GM23338 (cell line): ENCODE results near the gene CACNA2D3. TPM values are rescaled to one million over a fixed set of nuclear protein-coding genes. Genes with fewer than 3 reads are reported as not detected.

ENCODE experiments used
- ATAC-seq: fragments of 200-7000 bp; cut with Tn5 transposase; 3 replicates; pipeline ENCODE4 v1.9.1; 2020
- DNase-seq: peaks from one replicate; pipeline ENCODE4 v3.0.0-alpha.2; 2015; ENCODE audit warnings: low spot score
- H2AFZ ChIP-seq: fragments of 200-600 bp; sonication (generic); 2 replicates; pipeline ENCODE4 v1.8.0; 2016; ENCODE audit warnings: antibody characterized with exemption, mild to moderate bottlenecking, moderate library complexity
- H3F3A ChIP-seq: fragments of 200-600 bp; sonication (generic); replicated peaks from 2 replicates; pipeline ENCODE4 v1.8.0; 2017; ENCODE audit warnings: antibody characterized with exemption, mixed run types, low read depth
- H3K27ac ChIP-seq: fragments of 200-600 bp; sonication (generic); 2 replicates; pipeline ENCODE4 v1.6.1; 2016; ENCODE audit warnings: low read depth
- H3K27me3 ChIP-seq: fragments of 200-600 bp; sonication (generic); 2 replicates; pipeline ENCODE4 v1.8.0; 2016; ENCODE audit warnings: mild to moderate bottlenecking, mixed run types, moderate library complexity; ENCODE audit not compliant: insufficient read depth
- H3K36me3 ChIP-seq: fragments of 200-600 bp; sonication (generic); 2 replicates; pipeline ENCODE4 v1.8.0; 2016; ENCODE audit warnings: mild to moderate bottlenecking; ENCODE audit not compliant: insufficient read depth
- H3K4me1 ChIP-seq: fragments of 200-600 bp; sonication (generic); 2 replicates; pipeline ENCODE4 v1.8.0; 2016; ENCODE audit warnings: mild to moderate bottlenecking, moderate library complexity; ENCODE audit not compliant: insufficient read depth
- H3K4me2 ChIP-seq: fragments of 200-600 bp; sonication (generic); 2 replicates; pipeline ENCODE4 v1.7.1; 2017; ENCODE audit warnings: mixed run types
- H3K4me3 ChIP-seq: fragments of 200-600 bp; sonication (generic); 2 replicates; pipeline ENCODE4 v1.6.1; 2016; ENCODE audit warnings: mixed run types
- H3K79me2 ChIP-seq: fragments of 200-600 bp; sonication (generic); replicated peaks from 2 replicates; pipeline ENCODE4 v1.8.0; 2017; ENCODE audit warnings: mild to moderate bottlenecking; ENCODE audit not compliant: insufficient read depth
- H3K9me2 ChIP-seq: fragments of 200-600 bp; sonication (generic); 2 replicates; pipeline ENCODE4 v1.8.0; 2017; ENCODE audit not compliant: insufficient read depth
- H4K20me1 ChIP-seq: fragments of 200-600 bp; sonication (generic); replicated peaks from 2 replicates; pipeline ENCODE4 v1.8.0; 2017; ENCODE audit warnings: mild to moderate bottlenecking; ENCODE audit not compliant: insufficient read depth
- H3K27ac Mint-ChIP-seq: 2 replicates; pipeline ENCODE4 v1.8.0; 2020; ENCODE audit warnings: inconsistent platforms, mild to moderate bottlenecking, moderate library complexity, mixed read lengths
- H3K27me3 Mint-ChIP-seq: 3 replicates; pipeline ENCODE4 v1.8.0; 2022; ENCODE audit warnings: low read depth, mild to moderate bottlenecking, moderate library complexity, mixed read lengths, inconsistent platforms; ENCODE audit not compliant: insufficient read depth, poor library complexity
- H3K36me3 Mint-ChIP-seq: 3 replicates; pipeline ENCODE4 v1.8.0; 2021; ENCODE audit warnings: low read depth, mild to moderate bottlenecking, inconsistent platforms, moderate library complexity, mixed read lengths
- H3K4me1 Mint-ChIP-seq: 3 replicates; pipeline ENCODE4 v1.8.0; 2020; ENCODE audit warnings: mild to moderate bottlenecking, inconsistent platforms, mixed read lengths
- H3K4me3 Mint-ChIP-seq: 3 replicates; pipeline ENCODE4 v1.8.0; 2021; ENCODE audit warnings: moderate library complexity, mild to moderate bottlenecking, inconsistent platforms, mixed read lengths
- H3K9me3 Mint-ChIP-seq: 3 replicates; pipeline ENCODE4 v1.8.0; 2020; ENCODE audit warnings: moderate library complexity, mild to moderate bottlenecking, inconsistent platforms, mixed read lengths
- JUNB ChIP-seq: IDR thresholded peaks from one replicate; pipeline ENCODE4 v1.6.1; 2016; ENCODE audit warnings: antibody characterized with exemption; ENCODE audit not compliant: unreplicated experiment
- POLR2AphosphoS5 ChIP-seq: IDR thresholded peaks from 2 replicates; pipeline ENCODE4 v1.6.1; 2016; ENCODE audit warnings: antibody characterized with exemption, low read depth
- STAT1 ChIP-seq: IDR thresholded peaks from one replicate; pipeline ENCODE4 v1.6.1; 2016; ENCODE audit warnings: antibody characterized with exemption; ENCODE audit not compliant: unreplicated experiment
- ZNF114 ChIP-seq: fragments of 250-450 bp; sonication (Bioruptor Pico); IDR thresholded peaks from 2 replicates; pipeline ENCODE4 v1.5.0; 2020; ENCODE audit warnings: mild to moderate bottlenecking, moderate library complexity
- polyA plus RNA-seq: library from polyadenylated mRNA; unstranded; fragments of >200 nt; fragmentation: Nextera tagmentation; extraction: Ambion mirVana; gene quantifications from 2 replicates; pipeline ENCODE4 v1.2.1, GENCODE V29; 2016
- total RNA-seq: library from RNA; depleted of rRNA; stranded (reverse); fragments of >200 nt; shearing (Covaris generic); gene quantifications from 2 replicates; pipeline ENCODE4 v1.2.3, GENCODE V29; 2014
- TF ChIP-seq, protein P1 (sequence below), 2 experiments: fragments of 200-600 bp in 1 of 2; sonication (generic) in 1 of 2; conservative IDR thresholded peaks; 2 replicates each; pipeline versions ENCODE4 v1.5.1 to v1.6.1; 2016 to 2017; ENCODE audit warnings: antibody characterized with exemption in 2 of 2, low read depth in 2 of 2, mild to moderate bottlenecking in 2 of 2, moderate library complexity in 1 of 2
- TF ChIP-seq, protein P2 (sequence below): IDR thresholded peaks from 2 replicates; pipeline ENCODE4 v1.6.1; 2016; ENCODE audit warnings: antibody characterized with exemption
- TF ChIP-seq, protein P3 (sequence below): fragments of 250-450 bp; sonication (Bioruptor Pico); IDR thresholded peaks from 2 replicates; pipeline ENCODE4 v1.5.0; 2020; ENCODE audit warnings: mild to moderate bottlenecking, moderate library complexity

The CACNA2D3 gene
- total and polyA plus RNA-seq, 2 experiments from 2014 or later, result 2.2 to 2.3 TPM

DNA sequence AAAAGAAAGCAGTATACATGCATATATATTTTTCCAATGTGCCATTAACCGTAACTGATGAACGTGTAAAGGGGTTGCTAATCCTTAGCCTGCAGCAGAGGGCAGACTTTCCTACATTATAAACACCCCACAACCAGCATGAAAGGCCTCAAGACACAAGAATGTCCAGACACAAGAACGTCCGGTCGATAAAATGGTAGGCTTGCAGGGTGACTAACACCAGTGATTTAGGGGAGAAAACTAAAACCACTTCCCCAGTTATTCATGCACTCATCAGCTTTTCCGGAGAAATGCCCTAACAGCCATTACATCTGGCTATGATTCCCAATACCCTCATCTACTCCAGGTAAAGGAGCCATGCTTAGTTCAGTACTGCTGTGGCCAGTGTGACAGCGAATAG, 748.1 kb downstream of the CACNA2D3 start:
- no peaks in the 10 kb centered on the region for H3K4me1 ChIP-seq
- H3K27ac Mint-ChIP-seq, result no peak overlapping the region
- H3K27ac ChIP-seq, result no peak overlapping the region
- H3K4me3 Mint-ChIP-seq, result no peak overlapping the region
- peaks cover 20% of the 10 kb centered on the region for H3K4me1 Mint-ChIP-seq
- TF ChIP-seq, protein P1, sequence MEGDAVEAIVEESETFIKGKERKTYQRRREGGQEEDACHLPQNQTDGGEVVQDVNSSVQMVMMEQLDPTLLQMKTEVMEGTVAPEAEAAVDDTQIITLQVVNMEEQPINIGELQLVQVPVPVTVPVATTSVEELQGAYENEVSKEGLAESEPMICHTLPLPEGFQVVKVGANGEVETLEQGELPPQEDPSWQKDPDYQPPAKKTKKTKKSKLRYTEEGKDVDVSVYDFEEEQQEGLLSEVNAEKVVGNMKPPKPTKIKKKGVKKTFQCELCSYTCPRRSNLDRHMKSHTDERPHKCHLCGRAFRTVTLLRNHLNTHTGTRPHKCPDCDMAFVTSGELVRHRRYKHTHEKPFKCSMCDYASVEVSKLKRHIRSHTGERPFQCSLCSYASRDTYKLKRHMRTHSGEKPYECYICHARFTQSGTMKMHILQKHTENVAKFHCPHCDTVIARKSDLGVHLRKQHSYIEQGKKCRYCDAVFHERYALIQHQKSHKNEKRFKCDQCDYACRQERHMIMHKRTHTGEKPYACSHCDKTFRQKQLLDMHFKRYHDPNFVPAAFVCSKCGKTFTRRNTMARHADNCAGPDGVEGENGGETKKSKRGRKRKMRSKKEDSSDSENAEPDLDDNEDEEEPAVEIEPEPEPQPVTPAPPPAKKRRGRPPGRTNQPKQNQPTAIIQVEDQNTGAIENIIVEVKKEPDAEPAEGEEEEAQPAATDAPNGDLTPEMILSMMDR (conservative IDR thresholded peaks at IDR 0.05; ENCODE audit: low read depth in 2 of 2), result peak; percentile 33 to 54
- TF ChIP-seq ZNF114, result no peak
- no peak overlapping the region for H3K4me3 ChIP-seq
- H3K36me3 Mint-ChIP-seq, result no peaks in the 10 kb centered on the region; the same call in 2 of the 3 replicates
- ATAC-seq (peak; percentile 53), DNase-seq (peak; percentile 35)
- no peak overlapping the region for H2AFZ ChIP-seq
- no peaks in the 10 kb centered on the region for H3K9me2 ChIP-seq
- H3K9me3 Mint-ChIP-seq, result no peaks in the 10 kb centered on the region
- no peaks in the 10 kb centered on the region for H3K36me3 ChIP-seq
- H3K4me2 ChIP-seq, result no peak overlapping the region
- no peaks in the 10 kb centered on the region for H3K27me3 ChIP-seq
- H3F3A ChIP-seq, result no peaks in the 10 kb centered on the region
- H4K20me1 ChIP-seq, result no peaks in the 10 kb centered on the region
- peaks cover 3% of the 10 kb centered on the region for H3K27me3 Mint-ChIP-seq
- H3K79me2 ChIP-seq, result no peaks in the 10 kb centered on the region

- Histone ChIP-seq H3K27me3 (no peaks in the 10 kb centered on the region), H3K4me2 (no peak overlapping the region), H3K9me2 (no peaks in the 10 kb centered on the region), H3F3A (no peaks in the 10 kb centered on the region), H3K4me3 (no peak overlapping the region), H3K36me3 (no peaks in the 10 kb centered on the region), H3K79me2 (no peaks in the 10 kb centered on the region), H2AFZ (no peak overlapping the region), H3K4me1 (no peaks in the 10 kb centered on the region), H4K20me1 (no peaks in the 10 kb centered on the region), H3K27ac (no peak overlapping the region)
- H3K27ac Mint-ChIP-seq, result no peak overlapping the region
- TF ChIP-seq JUNB, result no peak
- TF ChIP-seq, protein P2, sequence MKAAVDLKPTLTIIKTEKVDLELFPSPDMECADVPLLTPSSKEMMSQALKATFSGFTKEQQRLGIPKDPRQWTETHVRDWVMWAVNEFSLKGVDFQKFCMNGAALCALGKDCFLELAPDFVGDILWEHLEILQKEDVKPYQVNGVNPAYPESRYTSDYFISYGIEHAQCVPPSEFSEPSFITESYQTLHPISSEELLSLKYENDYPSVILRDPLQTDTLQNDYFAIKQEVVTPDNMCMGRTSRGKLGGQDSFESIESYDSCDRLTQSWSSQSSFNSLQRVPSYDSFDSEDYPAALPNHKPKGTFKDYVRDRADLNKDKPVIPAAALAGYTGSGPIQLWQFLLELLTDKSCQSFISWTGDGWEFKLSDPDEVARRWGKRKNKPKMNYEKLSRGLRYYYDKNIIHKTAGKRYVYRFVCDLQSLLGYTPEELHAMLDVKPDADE, result no peak
- TF ChIP-seq STAT1, result no peak
- TF ChIP-seq ZNF114, result no peak
- TF ChIP-seq, protein P3, sequence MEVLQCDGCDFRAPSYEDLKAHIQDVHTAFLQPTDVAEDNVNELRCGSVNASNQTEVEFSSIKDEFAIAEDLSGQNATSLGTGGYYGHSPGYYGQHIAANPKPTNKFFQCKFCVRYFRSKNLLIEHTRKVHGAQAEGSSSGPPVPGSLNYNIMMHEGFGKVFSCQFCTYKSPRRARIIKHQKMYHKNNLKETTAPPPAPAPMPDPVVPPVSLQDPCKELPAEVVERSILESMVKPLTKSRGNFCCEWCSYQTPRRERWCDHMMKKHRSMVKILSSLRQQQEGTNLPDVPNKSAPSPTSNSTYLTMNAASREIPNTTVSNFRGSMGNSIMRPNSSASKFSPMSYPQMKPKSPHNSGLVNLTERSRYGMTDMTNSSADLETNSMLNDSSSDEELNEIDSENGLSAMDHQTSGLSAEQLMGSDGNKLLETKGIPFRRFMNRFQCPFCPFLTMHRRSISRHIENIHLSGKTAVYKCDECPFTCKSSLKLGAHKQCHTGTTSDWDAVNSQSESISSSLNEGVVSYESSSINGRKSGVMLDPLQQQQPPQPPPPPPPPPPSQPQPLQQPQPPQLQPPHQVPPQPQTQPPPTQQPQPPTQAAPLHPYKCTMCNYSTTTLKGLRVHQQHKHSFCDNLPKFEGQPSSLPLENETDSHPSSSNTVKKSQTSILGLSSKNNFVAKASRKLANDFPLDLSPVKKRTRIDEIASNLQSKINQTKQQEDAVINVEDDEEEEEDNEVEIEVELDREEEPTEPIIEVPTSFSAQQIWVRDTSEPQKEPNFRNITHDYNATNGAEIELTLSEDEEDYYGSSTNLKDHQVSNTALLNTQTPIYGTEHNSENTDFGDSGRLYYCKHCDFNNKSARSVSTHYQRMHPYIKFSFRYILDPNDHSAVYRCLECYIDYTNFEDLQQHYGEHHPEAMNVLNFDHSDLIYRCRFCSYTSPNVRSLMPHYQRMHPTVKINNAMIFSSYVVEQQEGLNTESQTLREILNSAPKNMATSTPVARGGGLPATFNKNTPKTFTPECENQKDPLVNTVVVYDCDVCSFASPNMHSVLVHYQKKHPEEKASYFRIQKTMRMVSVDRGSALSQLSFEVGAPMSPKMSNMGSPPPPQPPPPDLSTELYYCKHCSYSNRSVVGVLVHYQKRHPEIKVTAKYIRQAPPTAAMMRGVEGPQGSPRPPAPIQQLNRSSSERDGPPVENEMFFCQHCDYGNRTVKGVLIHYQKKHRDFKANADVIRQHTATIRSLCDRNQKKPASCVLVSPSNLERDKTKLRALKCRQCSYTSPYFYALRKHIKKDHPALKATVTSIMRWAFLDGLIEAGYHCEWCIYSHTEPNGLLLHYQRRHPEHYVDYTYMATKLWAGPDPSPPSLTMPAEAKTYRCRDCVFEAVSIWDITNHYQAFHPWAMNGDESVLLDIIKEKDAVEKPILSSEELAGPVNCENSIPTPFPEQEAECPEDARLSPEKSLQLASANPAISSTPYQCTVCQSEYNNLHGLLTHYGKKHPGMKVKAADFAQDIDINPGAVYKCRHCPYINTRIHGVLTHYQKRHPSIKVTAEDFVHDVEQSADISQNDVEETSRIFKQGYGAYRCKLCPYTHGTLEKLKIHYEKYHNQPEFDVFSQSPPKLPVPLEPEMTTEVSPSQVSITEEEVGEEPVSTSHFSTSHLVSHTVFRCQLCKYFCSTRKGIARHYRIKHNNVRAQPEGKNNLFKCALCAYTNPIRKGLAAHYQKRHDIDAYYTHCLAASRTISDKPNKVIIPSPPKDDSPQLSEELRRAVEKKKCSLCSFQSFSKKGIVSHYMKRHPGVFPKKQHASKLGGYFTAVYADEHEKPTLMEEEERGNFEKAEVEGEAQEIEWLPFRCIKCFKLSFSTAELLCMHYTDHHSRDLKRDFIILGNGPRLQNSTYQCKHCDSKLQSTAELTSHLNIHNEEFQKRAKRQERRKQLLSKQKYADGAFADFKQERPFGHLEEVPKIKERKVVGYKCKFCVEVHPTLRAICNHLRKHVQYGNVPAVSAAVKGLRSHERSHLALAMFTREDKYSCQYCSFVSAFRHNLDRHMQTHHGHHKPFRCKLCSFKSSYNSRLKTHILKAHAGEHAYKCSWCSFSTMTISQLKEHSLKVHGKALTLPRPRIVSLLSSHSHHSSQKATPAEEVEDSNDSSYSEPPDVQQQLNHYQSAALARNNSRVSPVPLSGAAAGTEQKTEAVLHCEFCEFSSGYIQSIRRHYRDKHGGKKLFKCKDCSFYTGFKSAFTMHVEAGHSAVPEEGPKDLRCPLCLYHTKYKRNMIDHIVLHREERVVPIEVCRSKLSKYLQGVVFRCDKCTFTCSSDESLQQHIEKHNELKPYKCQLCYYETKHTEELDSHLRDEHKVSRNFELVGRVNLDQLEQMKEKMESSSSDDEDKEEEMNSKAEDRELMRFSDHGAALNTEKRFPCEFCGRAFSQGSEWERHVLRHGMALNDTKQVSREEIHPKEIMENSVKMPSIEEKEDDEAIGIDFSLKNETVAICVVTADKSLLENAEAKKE (CRISPR knock-in tag), result no peak
- TF ChIP-seq POLR2AphosphoS5, result no peak
- DNase-seq (no peak), ATAC-seq (no peak)
- no peaks in the 10 kb centered on the region for H3K9me3 Mint-ChIP-seq
- peaks cover 21% of the 10 kb centered on the region for H3K4me1 Mint-ChIP-seq
- no peaks in the 10 kb centered on the region; the same call in 2 of the 3 replicates for H3K36me3 Mint-ChIP-seq
- peaks cover 3% of the 10 kb centered on the region for H3K27me3 Mint-ChIP-seq
- no peak overlapping the region for H3K4me3 Mint-ChIP-seq
These were observed 749.5 kb downstream of the CACNA2D3 start for GRCh38 chr3:54871867-54872266.
